ENCODE data around the gene RAB3GAP2. TPM values are rescaled to one million over a fixed set of nuclear protein-coding genes. Genes with fewer than 3 reads are reported as not detected.
"Not testable (repeated sequence)": the region's sequence is repeated elsewhere in the genome, so short reads cannot be mapped to it uniquely, and the experiment has no call there.

RAB3GAP2 gene
- total and polyA plus RNA-seq, 2 experiments from 2014 or later = 9.9 to 14.5 TPM

- no peak for DNase-seq (ENCODE audit: low read depth in 1 of 2, low spot score in 1 of 2)
- Histone ChIP-seq H3K27ac (no peak overlapping the region), H3K36me3 (no peaks in the 10 kb centered on the region), H3K4me1 (ENCODE audit: low read depth) (peaks cover 11% of the 10 kb centered on the region), H3K27me3 (no peaks in the 10 kb centered on the region), H3K9me3 (ENCODE audit: low read depth) (no peaks in the 10 kb centered on the region), H3K4me3 (no peak overlapping the region)
- TF ChIP-seq CTCF (IDR thresholded peaks at IDR 0.05; ENCODE audit: low read depth, low read length) = no peak
Measured at GRCh38 chr1:220243947-220244346, 28.3 kb downstream of the RAB3GAP2 start.

DNA sequence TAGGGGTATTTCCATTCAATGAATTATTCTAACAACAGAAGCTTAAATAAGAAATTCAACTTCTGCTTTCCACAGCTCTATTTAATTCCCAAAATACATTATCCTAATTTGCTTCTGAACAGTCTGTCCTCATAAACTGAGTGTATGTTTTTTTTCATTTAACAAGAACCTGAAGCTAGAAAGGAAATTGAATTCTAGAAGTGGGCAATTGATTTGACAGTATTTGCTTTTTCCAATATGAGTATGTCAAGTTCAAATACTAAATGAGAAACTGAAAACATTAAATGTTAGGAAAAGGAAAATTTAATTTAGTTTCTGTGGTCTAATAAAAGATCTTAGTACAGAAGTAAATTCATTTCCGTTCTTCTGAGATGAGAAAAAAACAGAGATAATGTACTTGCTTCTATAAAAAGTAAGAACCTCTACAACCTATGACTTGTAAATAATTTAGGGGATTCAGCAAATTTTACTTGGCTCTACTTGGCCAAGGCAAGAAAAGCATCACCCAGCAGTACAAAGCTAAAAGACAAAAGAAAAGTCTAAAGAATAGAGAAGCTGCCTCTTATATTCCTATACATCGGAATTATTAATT lies 31.1 kb downstream of the RAB3GAP2 start:
- DNase-seq (ENCODE audit: low read depth in 1 of 2, low spot score in 1 of 2) = no peak
- Histone ChIP-seq H3K27ac (no peak overlapping the region), H3K36me3 (no peaks in the 10 kb centered on the region), H3K4me1 (ENCODE audit: low read depth) (peaks cover 11% of the 10 kb centered on the region), H3K9me3 (ENCODE audit: low read depth) (no peaks in the 10 kb centered on the region), H3K4me3 (no peak overlapping the region), H3K27me3 (no peaks in the 10 kb centered on the region)
- no peak for TF ChIP-seq CTCF (IDR thresholded peaks at IDR 0.05; ENCODE audit: low read depth, low read length)

DNA sequence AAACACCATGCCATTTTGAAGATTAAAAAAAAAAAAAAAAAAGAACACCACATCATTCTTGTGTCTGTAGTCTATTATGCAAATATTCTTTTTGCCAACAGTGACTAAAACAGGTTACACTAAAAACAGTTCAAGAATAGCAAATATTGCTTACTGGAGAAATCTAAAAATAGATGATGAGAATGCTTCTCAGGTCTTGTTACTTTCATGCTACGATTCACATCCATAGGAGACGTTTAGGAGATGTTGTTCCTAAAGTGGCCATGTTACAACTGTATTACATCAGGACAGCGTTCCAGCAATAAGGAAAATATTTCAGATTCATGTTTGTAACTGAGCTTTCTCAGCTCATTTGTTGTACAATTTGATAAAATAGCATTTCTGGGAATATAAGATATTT lies 32.3 kb downstream of the RAB3GAP2 start:
- no peak for DNase-seq (ENCODE audit: low read depth in 1 of 2, low spot score in 1 of 2)
- Histone ChIP-seq H3K4me3 (no peak overlapping the region), H3K9me3 (ENCODE audit: low read depth) (no peaks in the 10 kb centered on the region), H3K27me3 (no peaks in the 10 kb centered on the region), H3K36me3 (no peaks in the 10 kb centered on the region), H3K4me1 (ENCODE audit: low read depth) (peaks cover 11% of the 10 kb centered on the region), H3K27ac (no peak overlapping the region)
- TF ChIP-seq CTCF (IDR thresholded peaks at IDR 0.05; ENCODE audit: low read depth, low read length) = no peak

DNA sequence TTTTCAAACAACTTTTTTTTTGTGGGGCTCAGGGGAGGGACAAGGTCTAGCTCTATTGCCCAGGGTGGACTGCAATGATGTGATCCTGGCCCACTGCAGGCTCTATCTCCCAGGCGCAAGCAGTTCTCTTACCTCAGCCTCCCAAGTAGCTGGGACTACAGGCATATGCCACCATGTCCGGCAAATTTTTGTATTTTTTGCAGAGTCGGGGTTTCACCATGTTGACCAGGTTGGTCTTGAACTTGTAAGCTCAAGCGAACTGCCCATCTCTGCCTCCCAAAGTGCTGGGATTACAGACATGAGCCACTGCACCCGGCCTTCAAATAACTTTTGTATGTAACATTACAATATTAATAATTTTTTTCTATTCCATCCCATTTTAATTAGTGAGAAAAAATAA lies 33.0 kb downstream of the RAB3GAP2 start:
- DNase-seq (ENCODE audit: low read depth in 1 of 2, low spot score in 1 of 2) = no peak
- no peak for TF ChIP-seq CTCF (IDR thresholded peaks at IDR 0.05; ENCODE audit: low read depth, low read length)
- Histone ChIP-seq H3K9me3 (ENCODE audit: low read depth) (no peaks in the 10 kb centered on the region), H3K27ac (no peak overlapping the region), H3K4me1 (ENCODE audit: low read depth) (peaks cover 11% of the 10 kb centered on the region), H3K4me3 (no peak overlapping the region), H3K27me3 (no peaks in the 10 kb centered on the region), H3K36me3 (no peaks in the 10 kb centered on the region)

GRCh38 chr1:220236278-220236677 lies 36.0 kb downstream of the RAB3GAP2 start:
- not testable (repeated sequence) for H3K4me3 ChIP-seq; DNase-seq (ENCODE audit: low read depth in 1 of 2, low spot score in 1 of 2); H3K27ac ChIP-seq; H3K36me3 ChIP-seq; H3K9me3 ChIP-seq (ENCODE audit: low read depth); H3K27me3 ChIP-seq
- peaks cover 11% of the 10 kb centered on the region for H3K4me1 ChIP-seq (ENCODE audit: low read depth)

DNA sequence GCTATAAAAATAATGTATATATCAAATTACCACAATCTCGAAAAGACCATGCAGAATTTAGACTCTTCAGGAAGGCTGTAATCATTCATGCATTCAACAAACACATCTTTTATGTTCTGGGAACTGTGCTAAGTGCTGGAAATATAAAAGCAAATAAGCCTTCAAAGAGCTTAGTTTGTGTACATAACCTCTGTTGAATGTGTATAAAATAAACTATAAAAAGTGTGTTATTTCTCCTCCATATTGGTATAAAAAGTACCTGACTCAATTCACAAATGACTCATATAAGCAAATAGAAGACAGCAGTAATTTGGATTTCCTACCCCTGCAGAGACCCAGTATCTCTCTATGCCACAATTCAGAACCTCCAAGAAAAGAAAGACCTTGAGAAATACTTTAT lies 36.8 kb downstream of the RAB3GAP2 start:
- TF ChIP-seq CTCF (IDR thresholded peaks at IDR 0.05; ENCODE audit: low read depth, low read length) = no peak
- Histone ChIP-seq H3K27ac (no peak overlapping the region), H3K4me3 (no peak overlapping the region), H3K9me3 (ENCODE audit: low read depth) (no peaks in the 10 kb centered on the region), H3K27me3 (no peaks in the 10 kb centered on the region), H3K4me1 (ENCODE audit: low read depth) (peaks cover 9% of the 10 kb centered on the region), H3K36me3 (peaks cover 8% of the 10 kb centered on the region)
- no peak for DNase-seq (ENCODE audit: low read depth in 1 of 2, low spot score in 1 of 2)
